ENCODE measurements around the gene RHBDD2. TPM values are rescaled to one million over a fixed set of nuclear protein-coding genes. Genes with fewer than 3 reads are reported as not detected.

RHBDD2 gene
- total and polyA plus RNA-seq, 9 of the 15 experiments (the other 6 are each of a cell fraction or from before 2014, with no cell fraction given), result 3.3 to 36.7 (median 17.9) TPM

DNA sequence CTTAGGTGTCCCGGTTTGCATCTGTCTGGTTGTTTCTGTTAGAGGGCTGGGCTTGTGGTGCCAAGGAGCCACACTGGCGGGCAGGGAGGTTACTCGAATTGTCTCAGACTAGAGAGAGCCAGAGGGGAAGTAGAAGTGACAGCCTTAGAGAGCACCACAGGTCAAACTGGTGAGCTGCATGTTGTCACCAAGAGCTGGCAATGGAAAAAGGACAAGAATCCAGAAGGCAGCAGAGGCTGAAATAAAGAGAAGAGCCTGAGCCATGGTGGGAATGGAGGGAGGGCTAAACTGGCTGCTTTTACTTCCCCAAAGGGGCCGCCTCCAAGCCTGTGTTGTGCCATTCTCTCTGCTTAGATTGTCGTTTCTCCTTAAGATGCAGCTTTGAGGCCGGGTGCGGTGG is 31.1 kb upstream of the RHBDD2 start (continued):
- TF ChIP-seq, protein P1, sequence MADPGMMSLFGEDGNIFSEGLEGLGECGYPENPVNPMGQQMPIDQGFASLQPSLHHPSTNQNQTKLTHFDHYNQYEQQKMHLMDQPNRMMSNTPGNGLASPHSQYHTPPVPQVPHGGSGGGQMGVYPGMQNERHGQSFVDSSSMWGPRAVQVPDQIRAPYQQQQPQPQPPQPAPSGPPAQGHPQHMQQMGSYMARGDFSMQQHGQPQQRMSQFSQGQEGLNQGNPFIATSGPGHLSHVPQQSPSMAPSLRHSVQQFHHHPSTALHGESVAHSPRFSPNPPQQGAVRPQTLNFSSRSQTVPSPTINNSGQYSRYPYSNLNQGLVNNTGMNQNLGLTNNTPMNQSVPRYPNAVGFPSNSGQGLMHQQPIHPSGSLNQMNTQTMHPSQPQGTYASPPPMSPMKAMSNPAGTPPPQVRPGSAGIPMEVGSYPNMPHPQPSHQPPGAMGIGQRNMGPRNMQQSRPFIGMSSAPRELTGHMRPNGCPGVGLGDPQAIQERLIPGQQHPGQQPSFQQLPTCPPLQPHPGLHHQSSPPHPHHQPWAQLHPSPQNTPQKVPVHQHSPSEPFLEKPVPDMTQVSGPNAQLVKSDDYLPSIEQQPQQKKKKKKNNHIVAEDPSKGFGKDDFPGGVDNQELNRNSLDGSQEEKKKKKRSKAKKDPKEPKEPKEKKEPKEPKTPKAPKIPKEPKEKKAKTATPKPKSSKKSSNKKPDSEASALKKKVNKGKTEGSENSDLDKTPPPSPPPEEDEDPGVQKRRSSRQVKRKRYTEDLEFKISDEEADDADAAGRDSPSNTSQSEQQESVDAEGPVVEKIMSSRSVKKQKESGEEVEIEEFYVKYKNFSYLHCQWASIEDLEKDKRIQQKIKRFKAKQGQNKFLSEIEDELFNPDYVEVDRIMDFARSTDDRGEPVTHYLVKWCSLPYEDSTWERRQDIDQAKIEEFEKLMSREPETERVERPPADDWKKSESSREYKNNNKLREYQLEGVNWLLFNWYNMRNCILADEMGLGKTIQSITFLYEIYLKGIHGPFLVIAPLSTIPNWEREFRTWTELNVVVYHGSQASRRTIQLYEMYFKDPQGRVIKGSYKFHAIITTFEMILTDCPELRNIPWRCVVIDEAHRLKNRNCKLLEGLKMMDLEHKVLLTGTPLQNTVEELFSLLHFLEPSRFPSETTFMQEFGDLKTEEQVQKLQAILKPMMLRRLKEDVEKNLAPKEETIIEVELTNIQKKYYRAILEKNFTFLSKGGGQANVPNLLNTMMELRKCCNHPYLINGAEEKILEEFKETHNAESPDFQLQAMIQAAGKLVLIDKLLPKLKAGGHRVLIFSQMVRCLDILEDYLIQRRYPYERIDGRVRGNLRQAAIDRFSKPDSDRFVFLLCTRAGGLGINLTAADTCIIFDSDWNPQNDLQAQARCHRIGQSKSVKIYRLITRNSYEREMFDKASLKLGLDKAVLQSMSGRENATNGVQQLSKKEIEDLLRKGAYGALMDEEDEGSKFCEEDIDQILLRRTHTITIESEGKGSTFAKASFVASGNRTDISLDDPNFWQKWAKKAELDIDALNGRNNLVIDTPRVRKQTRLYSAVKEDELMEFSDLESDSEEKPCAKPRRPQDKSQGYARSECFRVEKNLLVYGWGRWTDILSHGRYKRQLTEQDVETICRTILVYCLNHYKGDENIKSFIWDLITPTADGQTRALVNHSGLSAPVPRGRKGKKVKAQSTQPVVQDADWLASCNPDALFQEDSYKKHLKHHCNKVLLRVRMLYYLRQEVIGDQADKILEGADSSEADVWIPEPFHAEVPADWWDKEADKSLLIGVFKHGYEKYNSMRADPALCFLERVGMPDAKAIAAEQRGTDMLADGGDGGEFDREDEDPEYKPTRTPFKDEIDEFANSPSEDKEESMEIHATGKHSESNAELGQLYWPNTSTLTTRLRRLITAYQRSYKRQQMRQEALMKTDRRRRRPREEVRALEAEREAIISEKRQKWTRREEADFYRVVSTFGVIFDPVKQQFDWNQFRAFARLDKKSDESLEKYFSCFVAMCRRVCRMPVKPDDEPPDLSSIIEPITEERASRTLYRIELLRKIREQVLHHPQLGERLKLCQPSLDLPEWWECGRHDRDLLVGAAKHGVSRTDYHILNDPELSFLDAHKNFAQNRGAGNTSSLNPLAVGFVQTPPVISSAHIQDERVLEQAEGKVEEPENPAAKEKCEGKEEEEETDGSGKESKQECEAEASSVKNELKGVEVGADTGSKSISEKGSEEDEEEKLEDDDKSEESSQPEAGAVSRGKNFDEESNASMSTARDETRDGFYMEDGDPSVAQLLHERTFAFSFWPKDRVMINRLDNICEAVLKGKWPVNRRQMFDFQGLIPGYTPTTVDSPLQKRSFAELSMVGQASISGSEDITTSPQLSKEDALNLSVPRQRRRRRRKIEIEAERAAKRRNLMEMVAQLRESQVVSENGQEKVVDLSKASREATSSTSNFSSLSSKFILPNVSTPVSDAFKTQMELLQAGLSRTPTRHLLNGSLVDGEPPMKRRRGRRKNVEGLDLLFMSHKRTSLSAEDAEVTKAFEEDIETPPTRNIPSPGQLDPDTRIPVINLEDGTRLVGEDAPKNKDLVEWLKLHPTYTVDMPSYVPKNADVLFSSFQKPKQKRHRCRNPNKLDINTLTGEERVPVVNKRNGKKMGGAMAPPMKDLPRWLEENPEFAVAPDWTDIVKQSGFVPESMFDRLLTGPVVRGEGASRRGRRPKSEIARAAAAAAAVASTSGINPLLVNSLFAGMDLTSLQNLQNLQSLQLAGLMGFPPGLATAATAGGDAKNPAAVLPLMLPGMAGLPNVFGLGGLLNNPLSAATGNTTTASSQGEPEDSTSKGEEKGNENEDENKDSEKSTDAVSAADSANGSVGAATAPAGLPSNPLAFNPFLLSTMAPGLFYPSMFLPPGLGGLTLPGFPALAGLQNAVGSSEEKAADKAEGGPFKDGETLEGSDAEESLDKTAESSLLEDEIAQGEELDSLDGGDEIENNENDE (IDR thresholded peaks at IDR 0.05; ENCODE audit: low read depth, low read length), result no peak
- TF ChIP-seq IFI16 (CRISPR knock-in tag; IDR thresholded peaks at IDR 0.05), result no peak

Measured in K562 (cell line).